HG02870 (cell line): Measurements from ENCODE around the gene GADD45B.
"Not testable (repeated sequence)": the region's sequence is repeated elsewhere in the genome, so short reads cannot be mapped to it uniquely, and the experiment has no call there.

ENCODE experiments used
- ATAC-seq: cut with Tn5 transposase; IDR thresholded peaks from one replicate; pipeline ENCODE4 v1.9.1; 2021; ENCODE audit warnings: mild to moderate bottlenecking, moderate library complexity; ENCODE audit not compliant: unreplicated experiment

Gene GADD45B

GRCh38 chr19:2487842-2488241, 11.9 kb downstream of the GADD45B start:
- no peak for ATAC-seq

- ATAC-seq = no peak
Measured at GRCh38 chr19:2488405-2488941, 12.5 kb downstream of the GADD45B start.

GRCh38 chr19:2488942-2489731, 13.2 kb downstream of the GADD45B start:
- ATAC-seq = no peak

GRCh38 chr19:2490659-2491058, 14.7 kb downstream of the GADD45B start:
- ATAC-seq = no peak

- ATAC-seq = no peak
Measured at GRCh38 chr19:2491130-2491801, 15.3 kb downstream of the GADD45B start.

GRCh38 chr19:2492870-2493269, 16.9 kb downstream of the GADD45B start:
- ATAC-seq = no peak

GRCh38 chr19:2493448-2493847, 17.5 kb downstream of the GADD45B start:
- not testable (repeated sequence) for ATAC-seq

- no peak for ATAC-seq
Measured at GRCh38 chr19:2494084-2494446, 18.1 kb downstream of the GADD45B start.

GRCh38 chr19:2494447-2495129, 18.7 kb downstream of the GADD45B start:
- ATAC-seq = no peak

GRCh38 chr19:2495130-2495641, 19.3 kb downstream of the GADD45B start:
- no peak for ATAC-seq

- no peak for ATAC-seq
Measured at GRCh38 chr19:2495651-2496316, 19.9 kb downstream of the GADD45B start.

- ATAC-seq = no peak
Measured at GRCh38 chr19:2497186-2497585, 21.3 kb downstream of the GADD45B start.

- no peak for ATAC-seq
Measured at GRCh38 chr19:2500156-2500555, 24.2 kb downstream of the GADD45B start.

GRCh38 chr19:2500841-2501261, 24.9 kb downstream of the GADD45B start:
- ATAC-seq = no peak

GRCh38 chr19:2503521-2504109, 27.7 kb downstream of the GADD45B start:
- no peak for ATAC-seq

GRCh38 chr19:2506656-2507055, 30.7 kb downstream of the GADD45B start:
- not testable (repeated sequence) for ATAC-seq

- no peak for ATAC-seq
Measured at GRCh38 chr19:2507109-2507508, 31.2 kb downstream of the GADD45B start.

GRCh38 chr19:2509096-2509495, 33.2 kb downstream of the GADD45B start:
- ATAC-seq = no peak

GRCh38 chr19:2511570-2511969, 35.6 kb downstream of the GADD45B start:
- no peak for ATAC-seq

- ATAC-seq = no peak
Measured at GRCh38 chr19:2511991-2512390, 36.1 kb downstream of the GADD45B start.
